ENCODE data around the gene PRSS12.
"Not testable (repeated sequence)": the region's sequence is repeated elsewhere in the genome, so short reads cannot be mapped to it uniquely, and the experiment has no call there.

Gene PRSS12, protein sequence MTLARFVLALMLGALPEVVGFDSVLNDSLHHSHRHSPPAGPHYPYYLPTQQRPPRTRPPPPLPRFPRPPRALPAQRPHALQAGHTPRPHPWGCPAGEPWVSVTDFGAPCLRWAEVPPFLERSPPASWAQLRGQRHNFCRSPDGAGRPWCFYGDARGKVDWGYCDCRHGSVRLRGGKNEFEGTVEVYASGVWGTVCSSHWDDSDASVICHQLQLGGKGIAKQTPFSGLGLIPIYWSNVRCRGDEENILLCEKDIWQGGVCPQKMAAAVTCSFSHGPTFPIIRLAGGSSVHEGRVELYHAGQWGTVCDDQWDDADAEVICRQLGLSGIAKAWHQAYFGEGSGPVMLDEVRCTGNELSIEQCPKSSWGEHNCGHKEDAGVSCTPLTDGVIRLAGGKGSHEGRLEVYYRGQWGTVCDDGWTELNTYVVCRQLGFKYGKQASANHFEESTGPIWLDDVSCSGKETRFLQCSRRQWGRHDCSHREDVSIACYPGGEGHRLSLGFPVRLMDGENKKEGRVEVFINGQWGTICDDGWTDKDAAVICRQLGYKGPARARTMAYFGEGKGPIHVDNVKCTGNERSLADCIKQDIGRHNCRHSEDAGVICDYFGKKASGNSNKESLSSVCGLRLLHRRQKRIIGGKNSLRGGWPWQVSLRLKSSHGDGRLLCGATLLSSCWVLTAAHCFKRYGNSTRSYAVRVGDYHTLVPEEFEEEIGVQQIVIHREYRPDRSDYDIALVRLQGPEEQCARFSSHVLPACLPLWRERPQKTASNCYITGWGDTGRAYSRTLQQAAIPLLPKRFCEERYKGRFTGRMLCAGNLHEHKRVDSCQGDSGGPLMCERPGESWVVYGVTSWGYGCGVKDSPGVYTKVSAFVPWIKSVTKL

DNA sequence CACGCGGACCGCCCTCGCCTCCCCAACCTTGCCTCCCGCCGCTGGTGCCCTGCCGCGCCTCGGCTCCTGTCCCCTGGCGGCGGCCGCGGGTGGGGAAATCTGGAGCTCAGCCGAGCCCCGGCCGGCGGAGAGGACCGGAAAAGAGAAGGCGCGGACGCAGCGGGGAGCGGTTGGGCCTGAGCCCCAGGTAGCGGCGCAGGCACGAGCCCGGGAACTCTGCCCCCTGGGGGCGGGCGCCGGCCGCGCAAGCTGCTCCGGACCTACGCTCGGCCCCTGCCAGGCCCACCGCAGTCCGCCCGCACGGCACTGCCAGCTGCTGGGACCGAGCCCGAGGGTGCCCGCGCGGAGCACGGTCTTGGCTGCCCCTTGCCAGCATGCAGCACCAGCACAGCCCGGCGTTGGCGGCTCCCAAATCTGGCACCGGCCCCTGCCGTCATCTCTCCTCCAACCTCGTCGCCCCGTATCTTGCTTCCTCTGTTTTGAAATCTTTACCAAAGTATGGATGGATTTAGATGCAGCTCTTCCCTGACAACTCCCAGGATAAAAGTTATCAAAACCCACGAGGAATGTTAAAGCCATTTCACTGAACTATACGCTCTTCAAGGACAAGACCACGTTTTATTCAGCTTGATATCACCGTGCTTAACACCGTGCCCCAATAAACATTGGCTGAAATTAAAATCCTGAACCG lies at the start of gene PRSS12:
PRSS12 (minus strand) TSS at position 161 of the 691 bp plus-strand sequence. CDS start 283 bp downstream, outside the sequence.
- peak within 1 kb of the TSS; percentile 56 for H3K4me3 ChIP-seq (ENCODE audit: control insufficient read depth, low read depth, low read length)
- no peak for TF ChIP-seq CTCF (conservative IDR thresholded peaks at IDR 0.05; ENCODE audit: control insufficient read depth, insufficient read depth, low read depth, low read length)
- peak; percentile 59 for DNase-seq (ENCODE audit: low read depth)

GRCh38 chr4:118400356-118400755 lies 47.6 kb upstream of the PRSS12 start:
- DNase-seq (ENCODE audit: low read depth) = no peak
- H3K4me3 ChIP-seq (ENCODE audit: control insufficient read depth, low read depth, low read length) = no peak overlapping the region
- TF ChIP-seq CTCF (conservative IDR thresholded peaks at IDR 0.05; ENCODE audit: control insufficient read depth, insufficient read depth, low read depth, low read length) = no peak

DNA sequence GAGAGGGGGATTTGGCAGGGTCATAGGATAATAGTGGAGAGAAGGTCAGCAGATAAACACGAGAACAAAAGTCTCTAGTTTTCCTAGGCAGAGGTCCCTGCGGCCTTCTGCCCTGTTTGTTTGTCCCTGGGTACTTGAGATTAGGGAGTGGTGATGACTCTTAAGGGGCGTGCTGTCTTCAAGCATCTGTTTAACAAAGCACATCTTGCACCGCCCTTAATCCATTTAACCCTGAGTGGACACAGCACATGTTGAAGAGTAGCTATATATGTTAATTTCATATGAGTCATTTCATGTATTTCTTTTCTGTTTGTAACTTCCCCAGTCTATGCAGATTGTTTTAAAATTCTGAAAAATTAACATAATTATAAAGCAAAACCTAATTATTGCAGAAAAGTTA lies 47.1 kb upstream of the PRSS12 start:
- DNase-seq (ENCODE audit: low read depth) = peak; percentile 21
- not testable (repeated sequence) for H3K4me3 ChIP-seq (ENCODE audit: control insufficient read depth, low read depth, low read length)

- no peak for DNase-seq (ENCODE audit: low read depth)
- H3K4me3 ChIP-seq (ENCODE audit: control insufficient read depth, low read depth, low read length) = no peak overlapping the region
- no peak for TF ChIP-seq CTCF (conservative IDR thresholded peaks at IDR 0.05; ENCODE audit: control insufficient read depth, insufficient read depth, low read depth, low read length)
These were observed 45.7 kb upstream of the PRSS12 start for GRCh38 chr4:118398226-118399090.

DNA sequence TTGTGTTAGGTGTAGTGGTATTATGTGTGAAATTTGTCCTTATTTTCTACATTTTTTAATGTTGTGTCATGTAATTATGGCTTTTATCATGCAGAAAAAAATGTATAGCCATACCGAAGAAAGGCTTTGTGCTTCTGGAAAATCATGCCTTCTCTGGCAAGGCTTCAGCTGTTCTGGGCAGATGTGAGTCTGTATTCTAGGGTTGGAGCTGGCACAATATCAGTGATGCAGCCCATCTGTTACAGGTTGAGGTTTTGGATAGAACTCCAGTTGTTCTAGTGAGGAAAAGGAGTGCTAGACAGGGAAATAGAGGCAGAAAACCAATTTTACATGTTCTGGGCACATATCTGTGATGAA lies 44.8 kb upstream of the PRSS12 start:
- no peak for TF ChIP-seq CTCF (conservative IDR thresholded peaks at IDR 0.05; ENCODE audit: control insufficient read depth, insufficient read depth, low read depth, low read length)
- DNase-seq (ENCODE audit: low read depth) = no peak
- H3K4me3 ChIP-seq (ENCODE audit: control insufficient read depth, low read depth, low read length) = no peak overlapping the region

GRCh38 chr4:118396881-118397622 lies 44.2 kb upstream of the PRSS12 start:
- DNase-seq (ENCODE audit: low read depth) = no peak
- no peak for TF ChIP-seq CTCF (conservative IDR thresholded peaks at IDR 0.05; ENCODE audit: control insufficient read depth, insufficient read depth, low read depth, low read length)
- no peak overlapping the region for H3K4me3 ChIP-seq (ENCODE audit: control insufficient read depth, low read depth, low read length)
